HepG2 (cell line): Measurements from ENCODE around the gene MRPS34. TPM values are rescaled to one million over a fixed set of nuclear protein-coding genes. Genes with fewer than 3 reads are reported as not detected.

Experiments
- AFF4 ChIP-seq: sonication (generic); formaldehyde crosslinking; IDR thresholded peaks from 2 replicates; pipeline ENCODE4 v1.4.0; 2020; ENCODE audit warnings: missing genetic modification reagents
- HNF1B ChIP-seq: sonication (generic); formaldehyde crosslinking; IDR thresholded peaks from 2 replicates; pipeline ENCODE4 v1.5.1; 2020; ENCODE audit warnings: mild to moderate bottlenecking, moderate library complexity, missing genetic modification reagents
- KAT2B ChIP-seq: fragments of 150-350 bp; IDR thresholded peaks from 2 replicates; pipeline ENCODE4 v1.6.1; 2014; ENCODE audit warnings: low read depth, low read length, borderline replicate concordance
- KDM2A ChIP-seq: sonication (generic); formaldehyde crosslinking; IDR thresholded peaks from 2 replicates; pipeline ENCODE4 v1.4.0; 2020; ENCODE audit warnings: low read depth, missing genetic modification reagents, borderline replicate concordance
- MYC ChIP-seq: sonication (generic); formaldehyde crosslinking; IDR thresholded peaks from 2 replicates; pipeline ENCODE4 v1.9.0; 2021; ENCODE audit warnings: missing genetic modification reagents, borderline replicate concordance
- POGK ChIP-seq: sonication (generic); formaldehyde crosslinking; conservative IDR thresholded peaks from 2 replicates; pipeline ENCODE4 v1.8.0; 2022; ENCODE audit warnings: mild to moderate bottlenecking, moderate library complexity, missing genetic modification reagents
- RELA ChIP-seq: sonication (generic); formaldehyde crosslinking; IDR thresholded peaks from 2 replicates; pipeline ENCODE4 v1.4.0; 2020; ENCODE audit warnings: missing genetic modification reagents
- REST ChIP-seq, 2 experiments: IDR thresholded peaks; 2 replicates each; pipeline ENCODE4 v1.6.1; 2011 to 2012; ENCODE audit warnings: low read length in 2 of 2, borderline replicate concordance in 1 of 2, low read depth in 1 of 2, mild to moderate bottlenecking in 1 of 2, moderate library complexity in 1 of 2
- SMC3 ChIP-seq: IDR thresholded peaks from 2 replicates; pipeline ENCODE4 v1.6.1; 2011; ENCODE audit warnings: low read length, improper control_type of control experiment
- ZFX ChIP-seq: sonication (generic); formaldehyde crosslinking; IDR thresholded peaks from 2 replicates; pipeline ENCODE4 v1.4.0; 2020; ENCODE audit warnings: mild to moderate bottlenecking, low read depth, missing genetic modification reagents, moderate library complexity
- ZGPAT ChIP-seq: IDR thresholded peaks from 2 replicates; pipeline ENCODE4 v1.6.1; 2016; ENCODE audit warnings: mild to moderate bottlenecking
- ZMYM4 ChIP-seq: sonication (generic); formaldehyde crosslinking; IDR thresholded peaks from 2 replicates; pipeline ENCODE4 v1.8.1; 2023; ENCODE audit warnings: mild to moderate bottlenecking, missing genetic modification reagents
- ZNF350 ChIP-seq: sonication (generic); formaldehyde crosslinking; IDR thresholded peaks from 2 replicates; pipeline ENCODE4 v1.4.0; 2020; ENCODE audit warnings: mild to moderate bottlenecking, low read depth, missing genetic modification reagents, borderline replicate concordance
- ZNF766 ChIP-seq: sonication (generic); formaldehyde crosslinking; IDR thresholded peaks from 2 replicates; pipeline ENCODE4 v1.5.0; 2020; ENCODE audit warnings: missing genetic modification reagents, borderline replicate concordance
- ZNF790 ChIP-seq: sonication (generic); formaldehyde crosslinking; IDR thresholded peaks from 2 replicates; pipeline ENCODE4 v1.8.0; 2022; ENCODE audit warnings: missing genetic modification reagents, mild to moderate bottlenecking, borderline replicate concordance
- polyA plus RNA-seq, 8 experiments: library from polyadenylated mRNA; depleted of rRNA in 3 of 8; stranded (reverse) in 7 of 8; unstranded in 1 of 8; fragments of >200 nt; fragmentation: Illumina TruSeq in 4 of 8; extraction: Trizol in 4 of 8; gene quantifications; 2 replicates each; pipeline versions ENCODE4 v1.2.1 to v1.2.3, GENCODE V29; 2011 to 2016; ENCODE audit warnings: low read depth in 4 of 8, missing spikeins in 1 of 8, mixed read lengths in 1 of 8; ENCODE audit not compliant: insufficient read depth in 1 of 8
- total RNA-seq, 5 experiments: library from RNA; depleted of rRNA; stranded (reverse); fragments of >200 nt; fragmentation: Illumina TruSeq; extraction: Trizol; gene quantifications; 2 replicates each; pipeline ENCODE4 v1.2.3, GENCODE V29; 2016; ENCODE audit warnings: low read depth in 1 of 5

Gene MRPS34
- total and polyA plus RNA-seq, 2 of the 13 experiments (the other 11 are each of a cell fraction or from before 2014, with no cell fraction given): 63.5 to 131 TPM

GRCh38 chr16:1812732-1813163, 39.8 kb upstream of the MRPS34 start (continued):
- TF ChIP-seq ZMYM4 (CRISPR knock-in tag) (no peak), RELA (CRISPR knock-in tag) (no peak), MYC (CRISPR knock-in tag) (peak; percentile 81; the same call in 1 of the 2 replicates), KAT2B (no peak), ZGPAT (CRISPR knock-in tag) (peak; percentile 37; the same call in 1 of the 2 replicates), ZNF790 (CRISPR knock-in tag) (no peak), REST (IDR thresholded peaks at IDR 0.05; ENCODE audit: borderline replicate concordance in 1 of 2, low read depth in 1 of 2, low read length in 2 of 2) (no peak), ZFX (peak; percentile 39; the same call in 1 of the 2 replicates), POGK (CRISPR knock-in tag) (no peak), ZNF766 (CRISPR knock-in tag) (no peak), ZNF350 (no peak), AFF4 (CRISPR knock-in tag) (no peak), HNF1B (0 out of 2 replicates have a peak, but pooled peaks have one; percentile 44), SMC3 (peak; percentile 62; the same call in 1 of the 2 replicates), KDM2A (CRISPR knock-in tag) (peak; percentile 91)
